Sigmoid colon (tissue), 7 donors: ENCODE results near the gene OTOL1. TPM values are rescaled to one million over a fixed set of nuclear protein-coding genes. Genes with fewer than 3 reads are reported as not detected.
"Not testable (repeated sequence)": the region's sequence is repeated elsewhere in the genome, so short reads cannot be mapped to it uniquely, and the experiment has no call there.

Experiments used
- DNase-seq: peaks from one replicate; pipeline ENCODE4 v3.0.0-alpha.2; 2019
- H3K27ac ChIP-seq, 4 donors: fragments of 200-600 bp; sonication (generic); one replicate each; pipeline ENCODE4 v1.5.1; 2016 to 2019; ENCODE audit warnings: mild to moderate bottlenecking in 1 of 4
- H3K27me3 ChIP-seq, 3 donors: fragments of 200-600 bp; sonication (generic); one replicate each; pipeline ENCODE4 v1.5.1; 2019; ENCODE audit warnings: mild to moderate bottlenecking in 1 of 3
- H3K36me3 ChIP-seq, 4 donors: fragments of 200-600 bp; sonication (generic); one replicate each; pipeline ENCODE4 v1.5.1; 2016 to 2019
- H3K4me1 ChIP-seq, 4 donors: fragments of 200-600 bp; sonication (generic); one replicate each; pipeline ENCODE4 v1.5.1; 2017 to 2019
- H3K4me3 ChIP-seq, 4 donors: fragments of 200-600 bp; sonication (generic); one replicate each; pipeline ENCODE4 v1.5.1; 2017 to 2019; ENCODE audit warnings: mild to moderate bottlenecking in 2 of 4, moderate library complexity in 1 of 4
- H3K9me3 ChIP-seq, 4 donors: fragments of 200-600 bp in 3 of 4; sonication (generic) in 3 of 4; one replicate each; pipeline versions ENCODE4 v1.5.1 to v1.6.1; 2013 to 2019
- EP300 ChIP-seq, 4 donors: sonication (generic); formaldehyde crosslinking; IDR thresholded peaks; one replicate each; pipeline ENCODE4 v1.6.1; 2017; ENCODE audit warnings: antibody characterized with exemption in 4 of 4
- POLR2A ChIP-seq, 2 donors: fragments of 450-650 bp; IDR thresholded peaks; one replicate each; pipeline ENCODE4 v1.6.1; 2016; ENCODE audit warnings: antibody characterized with exemption in 2 of 2, mild to moderate bottlenecking in 2 of 2, moderate library complexity in 2 of 2
- POLR2AphosphoS5 ChIP-seq, 4 donors: sonication (generic); formaldehyde crosslinking; IDR thresholded peaks; one replicate each; pipeline ENCODE4 v1.6.1; 2017; ENCODE audit warnings: antibody characterized with exemption in 4 of 4
- WGBS, 2 donors: extraction: QIAGEN DNeasy Blood & Tissue Kit; methylation state at CpG; one replicate each; pipeline ENCODE4 v1.1.7; 2013; 5-methylcytosine and 5-hydroxymethylcytosine counted together
- intact Hi-C: fragments of 100-400 bp; cut with DNase I; formaldehyde crosslinking; loops from one replicate; pipeline ENCODE4 v1.15.1; 2023
- polyA plus RNA-seq, 3 donors: library from polyadenylated mRNA; stranded (reverse); fragments of 200-250 nt; gene quantifications; one replicate each; pipeline ENCODE4 v1.2.3, GENCODE V29; 2013
- total RNA-seq, 4 donors: library from RNA; depleted of rRNA; stranded (reverse); fragments of >200 nt; gene quantifications; one replicate each; pipeline ENCODE4 v1.1.0, GENCODE V29; 2016
- TF ChIP-seq, protein P1 (sequence below), 4 experiments: fragments of 450-650 bp in 3 of 4; fragments of 200-600 bp in 1 of 4; IDR thresholded peaks; one replicate each; pipeline ENCODE4 v1.5.1; 2016 to 2019; ENCODE audit warnings: antibody characterized with exemption in 4 of 4, mild to moderate bottlenecking in 3 of 4, moderate library complexity in 2 of 4
- donor health status: healthy with polysubstance abuse.
- donor health status: Bipolar disorder and iron deficiency.
- donor health status: healthy.

OTOL1 gene
- total and polyA plus RNA-seq, 7 donors = not detected

DNA sequence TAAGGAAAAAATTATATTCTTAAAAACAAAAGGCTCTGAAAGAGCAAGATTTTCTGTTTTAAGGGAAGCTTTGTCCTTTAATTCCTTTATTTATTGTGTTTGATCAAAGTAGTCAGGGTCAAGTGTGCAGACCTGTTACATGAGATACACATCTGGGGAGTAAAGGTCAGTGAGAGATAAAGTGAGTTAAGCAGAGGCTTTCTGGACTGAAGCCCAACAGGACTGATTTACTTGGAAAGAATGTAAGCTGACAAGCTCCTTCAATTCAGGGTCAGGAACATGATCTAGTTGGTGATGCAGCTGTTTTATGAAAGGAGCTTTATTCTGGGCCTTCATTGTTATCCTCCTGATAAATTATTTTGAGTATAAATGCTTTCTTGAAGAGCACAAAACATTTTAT is 20.7 kb upstream of the OTOL1 start:
- intact Hi-C loops = no loop called here
- TF ChIP-seq POLR2AphosphoS5 (IDR thresholded peaks at IDR 0.05) (no peak), EP300 (IDR thresholded peaks at IDR 0.05) (no peak), POLR2A (IDR thresholded peaks at IDR 0.05) (no peak)
- TF ChIP-seq, protein P1, sequence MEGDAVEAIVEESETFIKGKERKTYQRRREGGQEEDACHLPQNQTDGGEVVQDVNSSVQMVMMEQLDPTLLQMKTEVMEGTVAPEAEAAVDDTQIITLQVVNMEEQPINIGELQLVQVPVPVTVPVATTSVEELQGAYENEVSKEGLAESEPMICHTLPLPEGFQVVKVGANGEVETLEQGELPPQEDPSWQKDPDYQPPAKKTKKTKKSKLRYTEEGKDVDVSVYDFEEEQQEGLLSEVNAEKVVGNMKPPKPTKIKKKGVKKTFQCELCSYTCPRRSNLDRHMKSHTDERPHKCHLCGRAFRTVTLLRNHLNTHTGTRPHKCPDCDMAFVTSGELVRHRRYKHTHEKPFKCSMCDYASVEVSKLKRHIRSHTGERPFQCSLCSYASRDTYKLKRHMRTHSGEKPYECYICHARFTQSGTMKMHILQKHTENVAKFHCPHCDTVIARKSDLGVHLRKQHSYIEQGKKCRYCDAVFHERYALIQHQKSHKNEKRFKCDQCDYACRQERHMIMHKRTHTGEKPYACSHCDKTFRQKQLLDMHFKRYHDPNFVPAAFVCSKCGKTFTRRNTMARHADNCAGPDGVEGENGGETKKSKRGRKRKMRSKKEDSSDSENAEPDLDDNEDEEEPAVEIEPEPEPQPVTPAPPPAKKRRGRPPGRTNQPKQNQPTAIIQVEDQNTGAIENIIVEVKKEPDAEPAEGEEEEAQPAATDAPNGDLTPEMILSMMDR (IDR thresholded peaks at IDR 0.05) = no peak
- no peak for DNase-seq
- no peaks in the 10 kb centered on the region for H3K27me3 ChIP-seq
- no peak overlapping the region for H3K4me3 ChIP-seq
- H3K4me1 ChIP-seq = no peaks in the 10 kb centered on the region
- no peak overlapping the region for H3K27ac ChIP-seq
- no peaks in the 10 kb centered on the region for H3K36me3 ChIP-seq
- no peaks in the 10 kb centered on the region for H3K9me3 ChIP-seq

DNA sequence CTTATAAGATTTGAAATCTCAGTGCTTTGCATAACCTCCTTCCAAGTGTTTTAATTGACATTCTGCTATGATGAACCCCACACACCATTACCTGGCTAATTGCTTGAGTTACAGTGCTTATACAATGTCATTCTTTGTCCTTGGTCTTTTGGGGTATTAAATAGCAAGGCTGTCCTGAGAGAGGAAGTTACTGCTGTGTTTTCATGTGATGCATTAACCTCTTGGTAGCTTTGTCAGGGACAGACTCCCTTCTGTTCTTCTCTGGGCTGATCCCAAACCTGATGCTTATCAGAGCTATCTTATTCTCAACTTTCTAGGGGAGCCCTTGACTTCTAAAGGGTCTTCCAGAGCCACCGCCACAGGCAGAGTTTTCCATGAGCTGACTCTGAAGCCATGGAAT is 12.4 kb upstream of the OTOL1 start:
- intact Hi-C loops = no loop called here
- Histone ChIP-seq H3K4me3 (no peak overlapping the region), H3K27me3 (no peaks in the 10 kb centered on the region), H3K4me1 (no peaks in the 10 kb centered on the region), H3K36me3 (no peaks in the 10 kb centered on the region), H3K27ac (no peak overlapping the region), H3K9me3 (no peaks in the 10 kb centered on the region)
- 90 to 94% methylated on average over 1 of the region's 1 CpG for WGBS, 2 donors
- TF ChIP-seq, protein P1 (IDR thresholded peaks at IDR 0.05) = no peak
- TF ChIP-seq POLR2AphosphoS5 (IDR thresholded peaks at IDR 0.05) = no peak
- no peak for TF ChIP-seq POLR2A (IDR thresholded peaks at IDR 0.05)
- TF ChIP-seq EP300 (IDR thresholded peaks at IDR 0.05) = no peak
- no peak for DNase-seq

DNA sequence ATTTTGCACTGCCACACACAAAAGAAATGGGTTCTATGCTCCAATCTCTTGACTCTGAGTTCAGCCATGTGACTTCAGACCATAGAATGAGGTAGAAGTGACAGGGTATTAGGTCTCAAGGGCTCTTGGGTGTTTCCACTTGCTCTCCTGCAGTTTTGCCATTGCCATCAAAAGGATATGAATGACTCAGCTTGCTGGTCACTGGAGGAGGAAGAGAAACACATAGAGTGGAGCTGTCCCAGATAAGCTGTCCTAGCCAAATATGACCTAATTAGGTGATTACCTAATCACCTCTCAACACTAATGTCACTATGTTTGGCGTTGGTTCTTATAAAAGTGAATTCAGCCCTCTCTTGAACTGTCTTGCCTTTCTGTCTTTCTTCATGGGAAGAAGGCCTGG is 8.3 kb upstream of the OTOL1 start:
- WGBS, 2 donors = 23 to 36% methylated on average over 1 of the region's 1 CpG
- H3K4me3 ChIP-seq, H3K36me3 ChIP-seq, H3K9me3 ChIP-seq, H3K27ac ChIP-seq, intact Hi-C loops, H3K27me3 ChIP-seq, DNase-seq, H3K4me1 ChIP-seq: not testable (repeated sequence)

DNA sequence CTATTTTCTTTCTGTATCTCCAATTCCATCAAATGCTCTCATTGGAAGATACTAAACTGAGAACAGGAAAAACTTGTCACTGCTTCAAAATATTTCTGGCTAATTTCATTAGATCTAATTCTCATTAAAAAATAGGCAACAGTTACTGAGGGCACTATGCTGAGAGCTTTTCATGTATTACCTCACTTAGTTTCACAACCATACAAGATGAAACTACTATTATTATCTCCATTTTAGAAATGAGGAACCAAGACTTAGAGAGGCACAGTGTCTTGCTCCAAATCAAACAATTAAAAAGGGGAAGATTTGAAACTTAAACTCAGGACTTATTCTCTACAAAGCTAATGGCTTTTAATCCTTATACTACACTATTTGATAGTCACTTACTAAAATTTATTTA is 7.2 kb upstream of the OTOL1 start:
- no peak overlapping the region for H3K4me3 ChIP-seq
- no peak for DNase-seq
- TF ChIP-seq POLR2A (IDR thresholded peaks at IDR 0.05) (no peak), EP300 (IDR thresholded peaks at IDR 0.05) (no peak), POLR2AphosphoS5 (IDR thresholded peaks at IDR 0.05) (no peak)
- TF ChIP-seq, protein P1 (IDR thresholded peaks at IDR 0.05) = no peak
- H3K4me1 ChIP-seq = no peaks in the 10 kb centered on the region
- intact Hi-C loops = no loop called here
- no peaks in the 10 kb centered on the region for H3K36me3 ChIP-seq
- no peaks in the 10 kb centered on the region for H3K9me3 ChIP-seq
- H3K27ac ChIP-seq = no peak overlapping the region
- no peaks in the 10 kb centered on the region for H3K27me3 ChIP-seq

DNA sequence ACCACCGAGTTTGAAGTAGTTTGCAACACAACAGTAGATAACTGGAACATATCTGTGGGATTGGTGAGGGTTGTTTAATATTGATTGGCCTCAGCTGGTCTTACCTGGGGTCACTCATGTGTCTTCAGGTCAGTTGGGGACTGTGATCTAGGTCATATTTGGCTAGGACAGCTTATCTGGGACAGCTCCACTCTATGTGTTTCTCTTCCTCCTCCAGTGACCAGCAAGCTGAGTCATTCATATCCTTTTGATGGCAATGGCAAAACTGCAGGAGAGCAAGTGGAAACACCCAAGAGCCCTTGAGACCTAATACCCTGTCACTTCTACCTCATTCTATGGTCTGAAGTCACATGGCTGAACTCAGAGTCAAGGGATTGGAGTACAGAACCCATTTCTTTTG is 5.8 kb upstream of the OTOL1 start:
- H3K4me3 ChIP-seq, H3K9me3 ChIP-seq, H3K4me1 ChIP-seq, DNase-seq, H3K36me3 ChIP-seq, H3K27ac ChIP-seq, intact Hi-C loops, H3K27me3 ChIP-seq: not testable (repeated sequence)
- WGBS, 2 donors = 74 to 83% methylated on average over 1 of the region's 1 CpG

DNA sequence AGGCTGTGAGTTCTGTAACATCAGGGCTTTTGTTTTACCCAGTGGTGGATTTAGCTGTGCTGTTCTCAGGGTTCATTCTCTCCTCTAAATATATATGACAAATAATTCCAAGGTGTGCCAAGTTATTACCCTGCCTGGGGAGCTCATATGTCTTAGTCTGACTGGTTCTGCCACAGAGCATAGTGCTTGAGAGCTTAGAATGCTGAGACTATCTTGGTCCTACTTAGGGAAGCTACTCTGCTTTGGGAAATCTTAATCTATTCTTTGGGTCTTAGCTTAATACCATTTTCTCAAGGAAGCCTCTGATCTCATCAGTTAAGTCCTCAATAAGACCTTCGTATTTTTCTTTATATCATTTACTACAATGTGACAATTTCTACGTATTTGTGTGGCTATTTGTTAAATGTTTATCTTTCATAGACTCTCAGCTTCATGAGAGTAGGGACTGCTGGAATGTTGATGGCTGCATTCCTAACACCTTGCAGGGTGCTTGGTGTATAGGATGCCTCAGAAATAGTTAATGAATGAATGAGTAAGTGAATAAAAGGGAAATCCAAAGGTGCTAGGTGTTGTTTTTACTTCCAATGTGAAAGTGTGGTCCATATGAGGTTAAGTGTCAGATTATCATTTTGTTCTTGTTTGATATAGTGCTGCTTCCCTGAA is 1.8 kb downstream of the OTOL1 start:
- no peak for TF ChIP-seq EP300 (IDR thresholded peaks at IDR 0.05)
- no peaks in the 10 kb centered on the region for H3K4me1 ChIP-seq
- no peaks in the 10 kb centered on the region for H3K27me3 ChIP-seq
- WGBS, 2 donors = 61 to 62% methylated on average over 2 of the region's 2 CpGs
- no peaks in the 10 kb centered on the region for H3K36me3 ChIP-seq
- no peak for DNase-seq
- H3K4me3 ChIP-seq = no peak overlapping the region
- peaks cover 0 to 3% (median 0%) of the 10 kb centered on the region in 4 donors for H3K9me3 ChIP-seq
- intact Hi-C loops = no loop called here
- no peak overlapping the region for H3K27ac ChIP-seq
